ENCODE data around the gene HDAC4. TPM values are rescaled to one million over a fixed set of nuclear protein-coding genes. Genes with fewer than 3 reads are reported as not detected.

HDAC4 gene
- total and polyA plus RNA-seq, 9 of the 15 experiments (the other 6 are each of a cell fraction or from before 2014, with no cell fraction given) = 0.11 to 20.2 (median 4.0) TPM

DNA sequence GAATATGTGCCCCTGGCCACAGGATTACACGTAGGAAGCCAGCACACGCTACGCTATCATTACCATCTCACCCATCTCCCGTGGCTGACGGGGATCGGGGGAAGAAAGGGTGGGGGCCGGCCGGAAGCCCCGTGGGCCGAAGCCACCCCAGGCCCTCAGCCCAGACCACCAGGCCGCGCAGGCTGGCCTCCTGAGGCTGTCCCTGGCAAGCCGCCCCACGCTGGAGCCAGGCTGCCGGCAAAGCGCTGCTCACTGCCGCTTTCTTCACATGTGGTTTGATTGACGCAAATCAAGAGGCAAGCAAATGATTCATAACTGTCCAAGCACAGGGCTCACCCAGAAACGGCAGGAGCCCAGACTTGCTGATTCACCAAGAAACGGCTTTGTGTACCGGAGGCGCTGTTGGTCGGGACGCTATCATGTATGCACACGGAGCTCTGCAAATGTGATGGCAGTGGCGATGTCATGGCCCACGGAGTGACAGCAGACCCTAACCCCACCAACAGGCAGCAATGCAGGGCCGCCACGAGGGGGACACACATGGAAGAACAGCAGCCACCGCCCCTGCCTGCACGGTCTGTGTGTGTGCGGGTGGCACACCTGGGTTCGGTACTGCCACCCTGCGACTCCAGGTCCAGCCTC, 125.7 kb downstream of the HDAC4 start (continued):
- TF ChIP-seq SMARCB1 (IDR thresholded peaks at IDR 0.05; ENCODE audit: insufficient read length, low read depth) (no peak), FOXJ3 (CRISPR knock-in tag; IDR thresholded peaks at IDR 0.05) (no peak), ZNF274 (IDR thresholded peaks at IDR 0.05; ENCODE audit: borderline replicate concordance, low read depth, low read length) (no peak), HMGXB4 (CRISPR knock-in tag; IDR thresholded peaks at IDR 0.05) (no peak), SRSF9 (IDR thresholded peaks at IDR 0.05; ENCODE audit: borderline replicate concordance, low read depth, low read length) (no peak), ZKSCAN3 (CRISPR knock-in tag; IDR thresholded peaks at IDR 0.05) (no peak), TEAD4 (IDR thresholded peaks at IDR 0.05; ENCODE audit: low read length) (no peak), TEAD4 (CRISPR knock-in tag; IDR thresholded peaks at IDR 0.05; ENCODE audit: borderline replicate concordance) (no peak), ASH1L (IDR thresholded peaks at IDR 0.05; ENCODE audit: borderline replicate concordance, low read depth, partially characterized antibody) (no peak), IRF1 (CRISPR knock-in tag; IDR thresholded peaks at IDR 0.05; ENCODE audit: borderline replicate concordance) (no peak), MEF2D (tag; conservative IDR thresholded peaks at IDR 0.05; ENCODE audit: low read depth) (0 out of 2 replicates have a peak, but pooled peaks have one; percentile 42), MTF1 (CRISPR knock-in tag; IDR thresholded peaks at IDR 0.05; ENCODE audit: borderline replicate concordance) (no peak), C11orf30 (IDR thresholded peaks at IDR 0.05; ENCODE audit: low read depth) (peak; percentile 94), MCM3 (IDR thresholded peaks at IDR 0.05) (no peak), ZNF57 (CRISPR knock-in tag; IDR thresholded peaks at IDR 0.05) (no peak), MBD1 (CRISPR knock-in tag; IDR thresholded peaks at IDR 0.05) (no peak), MBD2 (IDR thresholded peaks at IDR 0.05; ENCODE audit: borderline replicate concordance, low read depth) (no peak), HDGF (IDR thresholded peaks at IDR 0.05) (no peak), NFIC (IDR thresholded peaks at IDR 0.05) (peak; percentile 23; the same call in 1 of the 2 replicates)
- TF ChIP-seq, protein P1, sequence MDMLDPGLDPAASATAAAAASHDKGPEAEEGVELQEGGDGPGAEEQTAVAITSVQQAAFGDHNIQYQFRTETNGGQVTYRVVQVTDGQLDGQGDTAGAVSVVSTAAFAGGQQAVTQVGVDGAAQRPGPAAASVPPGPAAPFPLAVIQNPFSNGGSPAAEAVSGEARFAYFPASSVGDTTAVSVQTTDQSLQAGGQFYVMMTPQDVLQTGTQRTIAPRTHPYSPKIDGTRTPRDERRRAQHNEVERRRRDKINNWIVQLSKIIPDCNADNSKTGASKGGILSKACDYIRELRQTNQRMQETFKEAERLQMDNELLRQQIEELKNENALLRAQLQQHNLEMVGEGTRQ (CRISPR knock-in tag; IDR thresholded peaks at IDR 0.05) = no peak
- TF ChIP-seq, protein P2, sequence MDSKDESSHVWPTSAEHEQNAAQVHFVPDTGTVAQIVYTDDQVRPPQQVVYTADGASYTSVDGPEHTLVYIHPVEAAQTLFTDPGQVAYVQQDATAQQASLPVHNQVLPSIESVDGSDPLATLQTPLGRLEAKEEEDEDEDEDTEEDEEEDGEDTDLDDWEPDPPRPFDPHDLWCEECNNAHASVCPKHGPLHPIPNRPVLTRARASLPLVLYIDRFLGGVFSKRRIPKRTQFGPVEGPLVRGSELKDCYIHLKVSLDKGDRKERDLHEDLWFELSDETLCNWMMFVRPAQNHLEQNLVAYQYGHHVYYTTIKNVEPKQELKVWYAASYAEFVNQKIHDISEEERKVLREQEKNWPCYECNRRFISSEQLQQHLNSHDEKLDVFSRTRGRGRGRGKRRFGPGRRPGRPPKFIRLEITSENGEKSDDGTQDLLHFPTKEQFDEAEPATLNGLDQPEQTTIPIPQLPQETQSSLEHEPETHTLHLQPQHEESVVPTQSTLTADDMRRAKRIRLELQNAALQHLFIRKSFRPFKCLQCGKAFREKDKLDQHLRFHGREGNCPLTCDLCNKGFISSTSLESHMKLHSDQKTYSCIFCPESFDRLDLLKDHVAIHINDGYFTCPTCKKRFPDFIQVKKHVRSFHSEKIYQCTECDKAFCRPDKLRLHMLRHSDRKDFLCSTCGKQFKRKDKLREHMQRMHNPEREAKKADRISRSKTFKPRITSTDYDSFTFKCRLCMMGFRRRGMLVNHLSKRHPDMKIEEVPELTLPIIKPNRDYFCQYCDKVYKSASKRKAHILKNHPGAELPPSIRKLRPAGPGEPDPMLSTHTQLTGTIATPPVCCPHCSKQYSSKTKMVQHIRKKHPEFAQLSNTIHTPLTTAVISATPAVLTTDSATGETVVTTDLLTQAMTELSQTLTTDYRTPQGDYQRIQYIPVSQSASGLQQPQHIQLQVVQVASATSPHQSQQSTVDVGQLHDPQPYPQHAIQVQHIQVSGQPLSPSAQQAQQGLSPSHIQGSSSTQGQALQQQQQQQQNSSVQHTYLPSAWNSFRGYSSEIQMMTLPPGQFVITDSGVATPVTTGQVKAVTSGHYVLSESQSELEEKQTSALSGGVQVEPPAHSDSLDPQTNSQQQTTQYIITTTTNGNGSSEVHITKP (IDR thresholded peaks at IDR 0.05; ENCODE audit: partially characterized antibody) = no peak
